Keratinocyte (primary cell): ENCODE measurements around the gene MTRR. TPM values are rescaled to one million over a fixed set of nuclear protein-coding genes. Genes with fewer than 3 reads are reported as not detected.

Experiments
- DNase-seq: peaks from one replicate; pipeline ENCODE4 v3.0.0-alpha.2; 2011; ENCODE audit warnings: low read depth, missing footprints, low spot score
- FAIRE-seq: peaks from 2 replicates; lab custom pipeline; 2011; peaks lifted over from hg19 to GRCh38; lab: Jason Lieb, UNC
- H2AFZ ChIP-seq: 2 replicates; pipeline ENCODE4 v1.6.0; 2012; ENCODE audit warnings: low read length, control low read depth, inconsistent platforms; ENCODE audit not compliant: control insufficient read depth
- H3K27ac ChIP-seq: 2 replicates; pipeline ENCODE4 v1.5.1; 2011; ENCODE audit warnings: low read length; ENCODE audit not compliant: control insufficient read depth, insufficient read depth
- H3K27me3 ChIP-seq: 3 replicates; pipeline ENCODE4 v1.6.0; 2011; ENCODE audit warnings: low read length; ENCODE audit not compliant: control insufficient read depth, insufficient read depth; ENCODE audit errors: extremely low read depth
- H3K36me3 ChIP-seq, 2 experiments: 2 replicates in 1 of 2; 3 replicates in 1 of 2; pipeline ENCODE4 v1.5.1; 2011; ENCODE audit warnings: low read length in 2 of 2, mild to moderate bottlenecking in 1 of 2; ENCODE audit not compliant: control insufficient read depth in 2 of 2, insufficient read depth in 2 of 2; ENCODE audit errors: extremely low read depth in 1 of 2
- H3K4me1 ChIP-seq: 3 replicates; pipeline ENCODE4 v1.5.1; 2011; ENCODE audit warnings: low read length; ENCODE audit not compliant: control insufficient read depth, insufficient read depth; ENCODE audit errors: extremely low read depth
- H3K4me2 ChIP-seq: 3 replicates; pipeline ENCODE4 v1.6.0; 2011; ENCODE audit warnings: low read depth, low read length; ENCODE audit not compliant: control insufficient read depth, insufficient read depth; ENCODE audit errors: extremely low read depth
- H3K4me3 ChIP-seq, 3 experiments: fragments of 200-600 bp in 1 of 3; sonication (generic) in 1 of 3; 2 replicates in 2 of 3; 3 replicates in 1 of 3; pipeline ENCODE4 v1.5.1; 2011 to 2016; ENCODE audit warnings: low read length in 3 of 3, mild to moderate bottlenecking in 3 of 3, control low read depth in 2 of 3, inconsistent platforms in 1 of 3, low read depth in 1 of 3, mixed read lengths in 1 of 3, mixed run types in 1 of 3, moderate library complexity in 1 of 3; ENCODE audit not compliant: control insufficient read depth in 2 of 3, insufficient read depth in 2 of 3; ENCODE audit errors: extremely low read depth in 1 of 3
- H3K79me2 ChIP-seq: 2 replicates; pipeline ENCODE4 v1.6.0; 2012; ENCODE audit warnings: low read length; ENCODE audit not compliant: control insufficient read depth, insufficient read depth
- H3K9ac ChIP-seq: 3 replicates; pipeline ENCODE4 v1.6.0; 2011; ENCODE audit warnings: low read length; ENCODE audit not compliant: control insufficient read depth, insufficient read depth; ENCODE audit errors: extremely low read depth
- H3K9me1 ChIP-seq: 3 replicates; pipeline ENCODE4 v1.6.0; 2011; ENCODE audit warnings: low read length; ENCODE audit not compliant: control insufficient read depth, insufficient read depth; ENCODE audit errors: extremely low read depth
- H3K9me3 ChIP-seq: 2 replicates; pipeline ENCODE4 v1.5.1; 2012; ENCODE audit warnings: low read depth, low read length; ENCODE audit not compliant: control insufficient read depth
- H4K20me1 ChIP-seq: 3 replicates; pipeline ENCODE4 v1.6.0; 2011; ENCODE audit warnings: low read length; ENCODE audit not compliant: control insufficient read depth, insufficient read depth; ENCODE audit errors: extremely low read depth
- CTCF ChIP-seq, 3 experiments: IDR thresholded peaks in 1 of 3; conservative IDR thresholded peaks in 1 of 3; optimal IDR thresholded peaks in 1 of 3; 2 replicates in 2 of 3; 3 replicates in 1 of 3; pipeline versions ENCODE3 to v1.5.1; 2011; ENCODE audit warnings: low read length in 3 of 3, mild to moderate bottlenecking in 3 of 3, moderate library complexity in 2 of 3, control low read depth in 1 of 3, inconsistent platforms in 1 of 3; ENCODE audit not compliant: insufficient read depth in 2 of 3; ENCODE audit errors: extremely low read depth in 1 of 3
- EZH2 ChIP-seq: IDR thresholded peaks from one replicate; pipeline ENCODE4 v1.6.1; 2012; ENCODE audit warnings: inconsistent platforms, mild to moderate bottlenecking, low read length, moderate library complexity
- dilution Hi-C: fragments of 300-500 bp; cut with MboI; formaldehyde crosslinking; loops from one replicate; pipeline ENCODE4 v1.7.0; 2020; ENCODE audit warnings: low sequenced_read_pairs; ENCODE audit not compliant: extremely low pct_ligation_motif_present
- polyA minus RNA-seq, 3 experiments: library from RNA; depleted of rRNA, polyadenylated mRNA; stranded (reverse); fragments of >200 nt; gene quantifications; 1 replicate in 1 of 3; 2 replicates in 1 of 3; 3 replicates in 1 of 3; pipeline ENCODE4 v1.2.3, GENCODE V29; 2011
- polyA plus RNA-seq, 5 experiments: library from polyadenylated mRNA; depleted of rRNA in 3 of 5; stranded (reverse) in 3 of 5; stranded (forward) in 1 of 5; unstranded in 1 of 5; fragments of >200 nt; gene quantifications; 1 replicate in 1 of 5; 2 replicates in 3 of 5; 3 replicates in 1 of 5; pipeline versions ENCODE4 v1.2.1 to v1.2.3, GENCODE V29; 2011 to 2012; ENCODE audit warnings: missing spikeins in 2 of 5, low read depth in 1 of 5, low replicate concordance in 1 of 5

The MTRR gene
- polyA plus RNA-seq (45.5 to 50.1 TPM (median 49.2 TPM) in 3 replicates), polyA minus RNA-seq (57.6 to 98.8 TPM (median 73.5 TPM) in 3 replicates)
- polyA plus RNA-seq (2011; ENCODE audit: low read depth): 18.1 TPM
- 34.1 and 48.6 TPM in 2 replicates for polyA plus RNA-seq (2011; cell fraction: cytosol; rRNA removed)
- 69.1 and 74.7 TPM in 2 replicates for polyA plus RNA-seq (2011; cell fraction: nucleus; rRNA removed)
- 17.0 and 29.1 TPM in 2 replicates for polyA plus RNA-seq (2012; ENCODE audit: low replicate concordance)
- polyA minus RNA-seq (2011; cell fraction: cytosol; rRNA and poly(A)+ RNA removed): 36.6 TPM
- 35.2 and 42.4 TPM in 2 replicates for polyA minus RNA-seq (2011; cell fraction: nucleus; rRNA and poly(A)+ RNA removed)

- dilution Hi-C loops: no loop called here
- H3K9me3 ChIP-seq: no peaks in the 10 kb centered on the region
- H3K79me2 ChIP-seq: peaks cover 74% of the 10 kb centered on the region
- no peaks in the 10 kb centered on the region for H3K27me3 ChIP-seq
- peak within 1 kb of the TSS; percentile 92 for H2AFZ ChIP-seq
- peaks cover 2% of the 10 kb centered on the region for H3K9me1 ChIP-seq
- H3K4me1 ChIP-seq: peaks cover 18% of the 10 kb centered on the region
- peak; percentile 42 for DNase-seq
- H4K20me1 ChIP-seq: no peaks in the 10 kb centered on the region
- peak within 1 kb of the TSS; percentile 97 for H3K4me2 ChIP-seq
- FAIRE-seq: peak; percentile 70
- H3K27ac ChIP-seq: peak within 1 kb of the TSS; percentile 70
- H3K36me3 ChIP-seq: peaks cover 6 to 11% of the 10 kb centered on the region in 2 experiments
- TF ChIP-seq CTCF (optimal IDR thresholded peaks at IDR 0.05 in 1 of 3, IDR thresholded peaks at IDR 0.05 in 1 of 3, conservative IDR thresholded peaks at IDR 0.05 in 1 of 3; ENCODE audit: extremely low read depth in 1 of 3, insufficient read depth in 2 of 3, low read length in 3 of 3): no peak
- TF ChIP-seq EZH2: no peak
- H3K9ac ChIP-seq: peak within 1 kb of the TSS; percentile 87
- peak within 1 kb of the TSS; percentile 88 to 93 (median 93) for H3K4me3 ChIP-seq
Measured at GRCh38 chr5:7868773-7869473, at the start of gene MTRR, which contains the start of gene FASTKD3. MTRR (plus strand) TSS chr5:7869148; CDS start chr5:7870795, 1,647 bp downstream. FASTKD3 (minus strand) TSS chr5:7869031; CDS start chr5:7868083, 948 bp downstream.

GRCh38 chr5:7822449-7822848 is 46.5 kb upstream of the MTRR start:
- H3K27me3 ChIP-seq: no peaks in the 10 kb centered on the region
- H3K36me3 ChIP-seq: no peaks in the 10 kb centered on the region
- H3K9me1 ChIP-seq: no peaks in the 10 kb centered on the region
- no peak overlapping the region for H3K4me2 ChIP-seq
- no peaks in the 10 kb centered on the region for H3K9me3 ChIP-seq
- H3K4me3 ChIP-seq: no peak overlapping the region
- TF ChIP-seq CTCF (optimal IDR thresholded peaks at IDR 0.05 in 1 of 3, IDR thresholded peaks at IDR 0.05 in 1 of 3, conservative IDR thresholded peaks at IDR 0.05 in 1 of 3; ENCODE audit: extremely low read depth in 1 of 3, insufficient read depth in 2 of 3, low read length in 3 of 3): no peak
- no peak for TF ChIP-seq EZH2
- H3K4me1 ChIP-seq: no peaks in the 10 kb centered on the region
- no peak overlapping the region for H2AFZ ChIP-seq
- no peaks in the 10 kb centered on the region for H3K79me2 ChIP-seq
- FAIRE-seq: no peak
- no peak overlapping the region for H3K27ac ChIP-seq
- H4K20me1 ChIP-seq: no peaks in the 10 kb centered on the region
- H3K9ac ChIP-seq: no peak overlapping the region
- no peak for DNase-seq
- dilution Hi-C loops: no loop called here
